ENCODE measurements around the gene TNFRSF12A. TPM values are rescaled to one million over a fixed set of nuclear protein-coding genes. Genes with fewer than 3 reads are reported as not detected.
A peak's percentile ranks its signal among the peaks of the same experiment; 100 is the strongest.
"Not testable (repeated sequence)": the region's sequence is repeated elsewhere in the genome, so short reads cannot be mapped to it uniquely, and the experiment has no call there.

The TNFRSF12A gene
- polyA plus RNA-seq, 12 donors: 17.2 to 159 (median 35.9) TPM; not detected in 1

- DNase-seq: no peak
Observed at GRCh38 chr16:3045758-3046640, 25.8 kb downstream of the TNFRSF12A start, which contains the start of gene MMP25. Gene MMP25 (plus strand): TSS chr16:3046561. CDS start chr16:3046918, 357 bp downstream.

- DNase-seq: no peak
Observed at GRCh38 chr16:3046641-3047386, 26.6 kb downstream of the TNFRSF12A start.

- DNase-seq: no peak
Observed at GRCh38 chr16:3047387-3047720, 27.2 kb downstream of the TNFRSF12A start.

GRCh38 chr16:3049921-3050481, 29.8 kb downstream of the TNFRSF12A start:
- no peak for DNase-seq

GRCh38 chr16:3050487-3050886, 30.3 kb downstream of the TNFRSF12A start:
- no peak for DNase-seq

GRCh38 chr16:3051009-3051408, 30.8 kb downstream of the TNFRSF12A start:
- no peak for DNase-seq

- DNase-seq: no peak
Observed at GRCh38 chr16:3051494-3051893, 31.3 kb downstream of the TNFRSF12A start.

- DNase-seq: not testable (repeated sequence)
Observed at GRCh38 chr16:3052571-3053329, 32.6 kb downstream of the TNFRSF12A start.

- DNase-seq: not testable (repeated sequence)
Observed at GRCh38 chr16:3053330-3053710, 33.2 kb downstream of the TNFRSF12A start.

- DNase-seq: no peak
Observed at GRCh38 chr16:3054965-3055733, 35.0 kb downstream of the TNFRSF12A start.

- not testable (repeated sequence) for DNase-seq
Observed at GRCh38 chr16:3055734-3056115, 35.6 kb downstream of the TNFRSF12A start.

- no peak for DNase-seq
Observed at GRCh38 chr16:3056336-3057180, 36.4 kb downstream of the TNFRSF12A start.

GRCh38 chr16:3057181-3058138, 37.3 kb downstream of the TNFRSF12A start:
- no peak for DNase-seq

- DNase-seq: no peak
Observed at GRCh38 chr16:3058139-3059030, 38.2 kb downstream of the TNFRSF12A start.

GRCh38 chr16:3059041-3059722, 39.0 kb downstream of the TNFRSF12A start:
- DNase-seq: peak; percentile 85

- DNase-seq: no peak
Observed at GRCh38 chr16:3059723-3060242, 39.6 kb downstream of the TNFRSF12A start.
